ENCODE data around the gene ATP9B. TPM values are rescaled to one million over a fixed set of nuclear protein-coding genes. Genes with fewer than 3 reads are reported as not detected.

The ATP9B gene
- total RNA-seq, 1 donor from 2014 or later, result 50.3 TPM

DNA sequence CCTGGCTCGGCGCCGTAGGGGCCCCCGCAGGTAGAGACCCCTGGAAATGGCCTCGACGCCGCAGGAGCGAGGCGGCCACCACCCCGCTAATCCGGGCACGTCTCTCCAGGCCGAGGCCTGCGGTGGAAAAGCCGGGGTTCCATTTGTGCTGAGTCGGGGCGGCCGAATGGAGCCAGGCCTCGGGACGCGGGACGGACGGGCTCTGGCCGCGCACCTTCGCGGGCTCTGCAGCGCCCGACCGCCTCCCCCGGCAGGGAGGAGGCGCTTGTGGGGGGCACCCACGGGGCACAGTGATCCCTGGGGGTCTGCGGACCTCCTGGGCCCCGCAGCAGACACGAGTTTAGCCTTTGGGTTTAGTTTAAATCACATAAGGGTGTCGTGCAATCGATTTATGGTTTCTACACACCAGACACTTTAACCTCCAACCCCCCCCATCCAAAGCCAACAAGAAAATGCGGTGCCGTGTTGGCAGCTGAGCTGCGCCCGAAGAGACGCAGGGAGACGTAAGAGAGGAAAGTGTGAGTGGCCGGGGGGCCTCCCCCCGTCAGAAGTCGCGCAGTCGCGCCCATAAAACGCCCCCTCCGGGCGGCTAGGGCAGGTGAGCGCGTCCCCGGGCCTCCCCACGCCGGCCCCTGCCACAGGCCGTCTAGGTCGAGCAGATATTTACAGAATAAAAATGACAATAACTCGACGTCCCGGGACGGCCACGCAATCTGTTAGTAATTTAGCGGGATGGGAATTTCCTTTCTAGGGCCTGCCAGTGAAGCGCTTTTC lies 325.5 kb downstream of the ATP9B start:
- TF ChIP-seq POLR2AphosphoS5 (IDR thresholded peaks at IDR 0.05; ENCODE audit: insufficient read depth in 1 of 2, low read depth in 1 of 2), result peak in 1 of 2 donors; percentile 71
- TF ChIP-seq POLR2A (IDR thresholded peaks at IDR 0.05), result no peak
- H3K27me3 ChIP-seq, result no peaks in the 10 kb centered on the region
- DNase-seq (ENCODE audit: extremely low spot score in 2 of 2), result no peak
- peak overlapping the region; percentile 53 to 88 for H3K4me3 ChIP-seq
- peaks cover 37% of the 10 kb centered on the region for H3K4me1 ChIP-seq
- no peaks in the 10 kb centered on the region for H3K36me3 ChIP-seq
- H3K9me3 ChIP-seq, result no peaks in the 10 kb centered on the region
- peak overlapping the region; percentile 91 for H3K27ac ChIP-seq
- intact Hi-C loops (cut with DNase I), result loop anchor here (2.0 to 5.0 kb wide), 3 partner anchors 63 to 322 kb away; no protein-coding TSS in a partner anchor

DNA sequence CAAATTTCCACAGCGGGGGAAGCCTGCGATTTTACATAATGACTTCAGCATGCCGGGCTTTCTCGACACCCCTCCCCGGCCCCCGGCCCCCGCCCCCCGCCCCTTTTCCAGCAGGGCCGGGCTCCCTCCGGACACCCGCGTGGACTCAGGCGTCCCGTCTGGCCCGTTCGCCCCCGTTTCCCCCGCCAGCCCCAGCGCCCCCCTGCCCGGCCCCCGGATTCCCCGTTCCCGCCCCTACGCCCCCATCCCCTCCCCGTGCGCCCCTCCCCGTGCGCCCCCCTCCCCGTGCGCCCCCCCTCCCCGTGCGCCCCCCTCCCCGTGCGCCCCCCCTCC lies 326.1 kb downstream of the ATP9B start:
- Histone ChIP-seq H3K4me1 (peaks cover 38% of the 10 kb centered on the region), H3K9me3 (no peaks in the 10 kb centered on the region), H3K27me3 (no peaks in the 10 kb centered on the region), H3K36me3 (no peaks in the 10 kb centered on the region), H3K27ac (peak overlapping the region; percentile 91), H3K4me3 (peak overlapping the region; percentile 53 to 88)
- intact Hi-C loops (cut with DNase I), result loop anchor here (2.0 to 5.0 kb wide), 2 partner anchors 62 to 112 kb away; no protein-coding TSS in a partner anchor
- no peak for DNase-seq (ENCODE audit: extremely low spot score in 2 of 2)
- no peak for TF ChIP-seq POLR2AphosphoS5 (IDR thresholded peaks at IDR 0.05; ENCODE audit: insufficient read depth in 1 of 2, low read depth in 1 of 2)
- TF ChIP-seq, protein P1, sequence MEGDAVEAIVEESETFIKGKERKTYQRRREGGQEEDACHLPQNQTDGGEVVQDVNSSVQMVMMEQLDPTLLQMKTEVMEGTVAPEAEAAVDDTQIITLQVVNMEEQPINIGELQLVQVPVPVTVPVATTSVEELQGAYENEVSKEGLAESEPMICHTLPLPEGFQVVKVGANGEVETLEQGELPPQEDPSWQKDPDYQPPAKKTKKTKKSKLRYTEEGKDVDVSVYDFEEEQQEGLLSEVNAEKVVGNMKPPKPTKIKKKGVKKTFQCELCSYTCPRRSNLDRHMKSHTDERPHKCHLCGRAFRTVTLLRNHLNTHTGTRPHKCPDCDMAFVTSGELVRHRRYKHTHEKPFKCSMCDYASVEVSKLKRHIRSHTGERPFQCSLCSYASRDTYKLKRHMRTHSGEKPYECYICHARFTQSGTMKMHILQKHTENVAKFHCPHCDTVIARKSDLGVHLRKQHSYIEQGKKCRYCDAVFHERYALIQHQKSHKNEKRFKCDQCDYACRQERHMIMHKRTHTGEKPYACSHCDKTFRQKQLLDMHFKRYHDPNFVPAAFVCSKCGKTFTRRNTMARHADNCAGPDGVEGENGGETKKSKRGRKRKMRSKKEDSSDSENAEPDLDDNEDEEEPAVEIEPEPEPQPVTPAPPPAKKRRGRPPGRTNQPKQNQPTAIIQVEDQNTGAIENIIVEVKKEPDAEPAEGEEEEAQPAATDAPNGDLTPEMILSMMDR (IDR thresholded peaks at IDR 0.05), result no peak

DNA sequence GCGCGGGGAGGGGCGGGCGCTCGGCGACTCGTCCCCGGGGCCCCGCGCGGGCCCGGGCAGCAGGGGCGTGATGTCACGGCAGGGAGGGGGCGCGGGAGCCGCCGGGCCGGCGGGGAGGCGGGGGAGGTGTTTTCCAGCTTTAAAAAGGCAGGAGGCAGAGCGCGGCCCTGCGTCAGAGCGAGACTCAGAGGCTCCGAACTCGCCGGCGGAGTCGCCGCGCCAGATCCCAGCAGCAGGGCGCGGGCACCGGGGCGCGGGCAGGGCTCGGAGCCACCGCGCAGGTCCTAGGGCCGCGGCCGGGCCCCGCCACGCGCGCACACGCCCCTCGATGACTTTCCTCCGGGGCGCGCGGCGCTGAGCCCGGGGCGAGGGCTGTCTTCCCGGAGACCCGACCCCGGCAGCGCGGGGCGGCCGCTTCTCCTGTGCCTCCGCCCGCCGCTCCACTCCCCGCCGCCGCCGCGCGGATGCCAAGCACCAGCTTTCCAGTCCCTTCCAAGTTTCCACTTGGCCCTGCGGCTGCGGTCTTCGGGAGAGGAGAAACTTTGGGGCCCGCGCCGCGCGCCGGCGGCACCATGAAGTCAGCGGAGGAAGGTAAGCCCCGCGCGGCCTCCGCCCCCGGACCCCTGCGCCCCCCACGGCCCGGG lies 326.7 kb downstream of the ATP9B start, which contains the start of gene NFATC1:
TSS of gene NFATC1 (plus strand) at position 170 of the 644 bp plus-strand sequence. CDS start at position 465, 295 bp downstream.
- H3K4me3 ChIP-seq, result peak within 1 kb of the TSS; percentile 53 to 88
- no peaks in the 10 kb centered on the region for H3K36me3 ChIP-seq
- DNase-seq (ENCODE audit: extremely low spot score in 2 of 2), result no peak
- H3K4me1 ChIP-seq, result peaks cover 38% of the 10 kb centered on the region
- H3K9me3 ChIP-seq, result no peaks in the 10 kb centered on the region
- peak within 1 kb of the TSS; percentile 91 for H3K27ac ChIP-seq
- H3K27me3 ChIP-seq, result no peaks in the 10 kb centered on the region
- peak in 1 of 2 donors; percentile 28 for TF ChIP-seq POLR2A (IDR thresholded peaks at IDR 0.05)
- TF ChIP-seq, protein P1 (IDR thresholded peaks at IDR 0.05), result no peak
- TF ChIP-seq POLR2AphosphoS5 (IDR thresholded peaks at IDR 0.05; ENCODE audit: insufficient read depth in 1 of 2, low read depth in 1 of 2), result peak in 1 of 2 donors; percentile 34
- intact Hi-C loops (cut with DNase I), result loop anchor here (2.0 to 5.0 kb wide), 2 partner anchors 61 to 111 kb away; no protein-coding TSS in a partner anchor

DNA sequence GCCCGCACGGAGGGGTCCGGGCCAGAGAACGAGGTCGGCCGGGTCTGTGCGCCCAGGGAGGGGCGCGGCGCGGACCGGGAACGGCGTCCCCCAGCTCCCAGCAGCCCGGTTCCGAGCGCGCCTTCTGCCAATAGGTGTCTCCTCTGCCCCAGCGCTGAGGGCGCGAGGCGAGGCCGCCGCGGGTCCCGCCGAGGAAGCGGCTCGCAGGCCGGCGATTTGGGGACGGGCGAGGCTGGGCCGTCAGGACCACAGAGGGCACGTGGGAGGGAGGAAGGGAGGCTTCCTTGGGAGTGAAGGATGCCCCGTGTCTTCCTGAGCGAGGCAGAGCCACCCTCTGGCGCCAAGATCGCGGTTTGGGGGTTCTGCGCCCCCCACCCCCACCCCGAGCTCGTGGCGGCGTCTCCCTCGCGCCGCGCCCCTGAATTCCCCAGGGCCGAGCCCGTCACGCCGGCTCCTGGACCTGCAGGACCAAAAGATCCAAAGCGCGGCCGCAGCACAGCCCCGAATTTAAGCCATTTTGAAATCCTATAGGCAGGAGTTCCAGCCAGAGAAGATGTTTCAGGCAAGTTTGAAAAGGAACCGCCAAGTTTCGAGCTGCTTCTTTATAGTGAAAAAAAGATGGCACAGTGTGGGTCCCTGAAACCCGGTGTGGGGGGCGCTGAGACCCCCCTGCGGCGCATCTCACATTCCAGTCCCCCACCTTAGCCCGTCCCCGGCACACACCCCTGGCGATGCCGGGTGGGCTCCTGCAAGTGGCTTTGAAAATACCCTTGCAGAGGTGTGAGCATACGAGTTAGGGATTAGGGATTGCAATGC lies 327.4 kb downstream of the ATP9B start:
- Histone ChIP-seq H3K9me3 (no peaks in the 10 kb centered on the region), H3K27ac (peak overlapping the region; percentile 87), H3K36me3 (no peaks in the 10 kb centered on the region), H3K4me3 (peak overlapping the region; percentile 53 to 88), H3K27me3 (no peaks in the 10 kb centered on the region), H3K4me1 (peaks cover 38% of the 10 kb centered on the region)
- TF ChIP-seq, protein P1 (IDR thresholded peaks at IDR 0.05), result no peak
- TF ChIP-seq POLR2AphosphoS5 (IDR thresholded peaks at IDR 0.05; ENCODE audit: insufficient read depth in 1 of 2, low read depth in 1 of 2), result no peak
- TF ChIP-seq POLR2A (IDR thresholded peaks at IDR 0.05), result no peak
- no peak for DNase-seq (ENCODE audit: extremely low spot score in 2 of 2)
- intact Hi-C loops (cut with DNase I), result loop anchor here (5.0 kb wide), 1 partner anchor 61 kb away; no protein-coding TSS in a partner anchor

Measured in vagina (tissue), 2 donors.